Cardiac muscle cell (in vitro differentiated cells and primary cell): ENCODE data around the gene EEF1A2. TPM values are rescaled to one million over a fixed set of nuclear protein-coding genes. Genes with fewer than 3 reads are reported as not detected.

Experiments
- DNase-seq, 2 donors: peaks; one replicate each; pipeline versions ENCODE4 v3.0.0 to v3.0.0-alpha.2; 2010 to 2017; ENCODE audit warnings: low read depth in 1 of 2, low spot score in 1 of 2
- H3K27ac ChIP-seq: fragments of 200-600 bp; sonication (generic); 2 replicates; pipeline ENCODE4 v1.5.1; 2016
- H3K27me3 ChIP-seq: fragments of 200-600 bp; sonication (generic); 2 replicates; pipeline ENCODE4 v1.6.0; 2016; ENCODE audit warnings: control low read depth
- H3K36me3 ChIP-seq: fragments of 200-600 bp; sonication (generic); 2 replicates; pipeline ENCODE4 v1.5.1; 2016; ENCODE audit warnings: control low read depth
- H3K4me1 ChIP-seq: fragments of 200-600 bp; sonication (generic); 2 replicates; pipeline ENCODE4 v1.8.1; 2017; ENCODE audit warnings: low read depth, mild to moderate bottlenecking, mixed run types
- H3K4me3 ChIP-seq: fragments of 200-600 bp; sonication (generic); 2 replicates; pipeline ENCODE4 v1.5.1; 2016; ENCODE audit warnings: mild to moderate bottlenecking
- H3K9me3 ChIP-seq: fragments of 200-600 bp; sonication (generic); 2 replicates; pipeline ENCODE4 v1.5.1; 2017; ENCODE audit warnings: low read depth, mild to moderate bottlenecking, control low read depth
- CTCF ChIP-seq: IDR thresholded peaks from 2 replicates; pipeline ENCODE4 v1.5.1; 2012; ENCODE audit warnings: low read depth, mild to moderate bottlenecking, low read length
- polyA plus RNA-seq: library from polyadenylated mRNA; unstranded; fragments of >200 nt; fragmentation: Nextera tagmentation; extraction: Ambion mirVana; gene quantifications from 2 replicates; pipeline ENCODE4 v1.2.1, GENCODE V29; 2016
- total RNA-seq: library from RNA; depleted of rRNA; stranded (reverse); fragments of >200 nt; gene quantifications from 2 replicates; pipeline ENCODE4 v1.2.3, GENCODE V29; 2016

EEF1A2 gene
- total and polyA plus RNA-seq, 2 experiments from 2014 or later, result 309 to 1,016 TPM

DNA sequence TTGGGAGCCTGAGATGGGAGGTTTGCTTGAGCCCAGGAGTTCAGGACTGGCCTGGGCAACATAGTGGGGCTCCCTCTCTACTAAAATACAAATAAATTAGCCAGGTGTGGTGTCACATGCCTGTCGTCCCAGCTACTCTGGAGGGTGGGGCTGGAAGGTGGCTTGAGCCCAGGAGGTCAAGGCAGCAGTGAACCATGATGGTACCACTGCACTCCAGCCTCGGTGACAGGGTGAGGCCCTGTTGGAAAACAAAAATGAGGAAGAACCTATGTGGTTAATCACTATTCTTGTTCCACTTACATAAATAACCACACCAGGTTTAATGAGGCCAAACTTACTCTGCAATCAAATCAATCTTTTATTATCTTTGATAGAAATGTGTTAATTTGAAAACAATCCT, 27.1 kb upstream of the EEF1A2 start:
- Histone ChIP-seq H3K4me3 (no peak overlapping the region), H3K36me3 (peaks cover 10% of the 10 kb centered on the region), H3K9me3 (no peaks in the 10 kb centered on the region), H3K27ac (no peak overlapping the region), H3K27me3 (no peaks in the 10 kb centered on the region), H3K4me1 (peaks cover 11% of the 10 kb centered on the region)
- no peak for DNase-seq
- TF ChIP-seq CTCF, result no peak

DNA sequence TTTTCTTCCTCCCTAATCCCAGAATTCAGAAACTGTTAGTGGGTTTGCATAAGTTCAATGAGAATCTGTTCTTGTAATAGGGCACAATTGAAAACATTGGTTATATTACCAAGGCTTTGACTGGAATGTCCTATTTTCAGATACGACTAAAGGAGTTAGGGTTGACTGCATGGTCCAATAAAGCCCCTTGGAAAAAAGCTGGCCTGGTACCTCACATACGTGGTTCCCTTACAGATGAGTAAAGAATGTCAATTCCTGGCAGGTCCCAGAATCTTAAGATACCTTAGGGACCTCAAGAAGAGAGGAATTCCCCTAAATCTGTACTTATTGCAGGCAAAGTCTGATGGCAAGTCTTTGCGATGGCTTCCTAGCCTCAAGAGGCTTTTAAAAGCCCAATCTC, 26.3 kb upstream of the EEF1A2 start:
- DNase-seq, result no peak
- H3K4me1 ChIP-seq, result peaks cover 11% of the 10 kb centered on the region
- H3K27ac ChIP-seq, result no peak overlapping the region
- TF ChIP-seq CTCF, result no peak
- H3K9me3 ChIP-seq, result no peaks in the 10 kb centered on the region
- peaks cover 10% of the 10 kb centered on the region for H3K36me3 ChIP-seq
- no peaks in the 10 kb centered on the region for H3K27me3 ChIP-seq
- no peak overlapping the region for H3K4me3 ChIP-seq

- no peak overlapping the region for H3K4me3 ChIP-seq
- peaks cover 11% of the 10 kb centered on the region for H3K4me1 ChIP-seq
- no peaks in the 10 kb centered on the region for H3K9me3 ChIP-seq
- no peak overlapping the region for H3K27ac ChIP-seq
- H3K36me3 ChIP-seq, result peaks cover 10% of the 10 kb centered on the region
- no peaks in the 10 kb centered on the region for H3K27me3 ChIP-seq
- no peak for DNase-seq
- TF ChIP-seq CTCF, result no peak
Observed at GRCh38 chr20:63522981-63523611, 24.2 kb upstream of the EEF1A2 start.

DNA sequence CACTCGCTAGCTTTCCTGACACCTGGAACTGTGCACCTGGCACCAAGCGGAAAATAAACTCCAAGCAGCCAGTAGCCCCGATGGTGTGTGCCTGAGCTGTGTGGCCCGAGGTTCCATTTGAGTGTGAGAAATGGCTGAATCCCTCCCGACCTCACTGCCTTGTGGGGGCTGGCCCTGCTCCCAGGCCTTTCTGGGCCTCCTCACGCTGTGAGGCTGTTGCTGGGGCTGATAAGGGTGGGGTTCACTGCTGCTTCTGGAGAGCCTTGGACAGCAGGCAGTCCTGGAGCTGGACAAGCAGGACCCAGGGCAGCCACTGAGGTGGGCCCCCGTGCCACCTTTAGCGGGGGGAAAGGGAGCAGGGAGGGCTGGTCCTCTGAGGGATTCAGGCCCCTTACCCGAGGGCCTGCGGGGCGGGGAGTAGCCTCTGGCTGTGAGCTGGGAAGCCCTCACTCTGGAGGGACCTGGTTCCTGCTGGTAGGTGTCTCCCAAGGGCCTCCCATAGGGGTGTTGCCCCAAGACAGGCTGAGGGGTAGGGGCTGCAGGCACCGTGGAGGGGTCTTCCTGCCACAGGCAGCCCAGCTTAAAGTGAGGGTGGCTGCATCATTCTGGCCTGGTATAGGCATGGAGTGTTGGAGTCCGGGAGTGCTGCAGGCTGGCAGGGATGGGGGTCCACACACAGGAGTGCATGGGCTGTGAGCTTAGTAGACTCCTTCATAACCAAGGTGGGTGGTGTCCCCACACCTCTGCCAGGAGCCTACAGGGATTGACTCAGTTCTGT, 23.4 kb upstream of the EEF1A2 start:
- Histone ChIP-seq H3K9me3 (no peaks in the 10 kb centered on the region), H3K4me3 (no peak overlapping the region), H3K36me3 (peaks cover 10% of the 10 kb centered on the region), H3K27ac (no peak overlapping the region), H3K27me3 (no peaks in the 10 kb centered on the region), H3K4me1 (peaks cover 11% of the 10 kb centered on the region)
- no peak for TF ChIP-seq CTCF
- no peak for DNase-seq

GRCh38 chr20:63521602-63522001, 22.7 kb upstream of the EEF1A2 start:
- Histone ChIP-seq H3K36me3 (peaks cover 10% of the 10 kb centered on the region), H3K4me1 (peaks cover 11% of the 10 kb centered on the region), H3K4me3 (peak overlapping the region; percentile 79), H3K27ac (no peak overlapping the region), H3K27me3 (no peaks in the 10 kb centered on the region), H3K9me3 (no peaks in the 10 kb centered on the region)
- DNase-seq, result peak in 1 of 2 donors; percentile 21
- no peak for TF ChIP-seq CTCF
